ENCODE results near the gene NFRKB.

GRCh38 chr11:129935723-129936122 lies 40.3 kb upstream of the NFRKB start:
- TF ChIP-seq BHLHE40 (IDR thresholded peaks at IDR 0.05; ENCODE audit: borderline replicate concordance in 1 of 2, low read depth in 2 of 2, low read length in 1 of 2) (no peak), USF2 (IDR thresholded peaks at IDR 0.05; ENCODE audit: borderline replicate concordance, low read depth, low read length) (no peak), JUND (IDR thresholded peaks at IDR 0.05; ENCODE audit: low read depth, low read length) (no peak), NRF1 (conservative IDR thresholded peaks at IDR 0.05; ENCODE audit: low read depth, low read length) (no peak), EP300 (IDR thresholded peaks at IDR 0.05; ENCODE audit: borderline replicate concordance in 1 of 2, control insufficient read depth in 1 of 2, low read depth in 2 of 2, low read length in 2 of 2) (no peak), SREBF2 (IDR thresholded peaks at IDR 0.05; ENCODE audit: low read length) (no peak), POLR2A (IDR thresholded peaks at IDR 0.05; ENCODE audit: low read depth, low read length) (no peak), CTCF (IDR thresholded peaks at IDR 0.05 in 2 of 3, conservative IDR thresholded peaks at IDR 0.05 in 1 of 3; ENCODE audit: control insufficient read depth in 2 of 3, extremely low read depth in 1 of 3, insufficient read depth in 1 of 3, low read depth in 3 of 3, low read length in 3 of 3) (no peak), REST (IDR thresholded peaks at IDR 0.05; ENCODE audit: low read depth, low read length) (no peak), TARDBP (IDR thresholded peaks at IDR 0.05; ENCODE audit: borderline replicate concordance) (no peak)

Measured in GM12878 (cell line).